Neuronal stem cell (in vitro differentiated cells): ENCODE data around the gene POLDIP3.
A peak's percentile ranks its signal among the peaks of the same experiment; 100 is the strongest.

Experiments used
- DNase-seq: peaks from one replicate; pipeline ENCODE4 v3.0.0-alpha.2; 2013; ENCODE audit warnings: low spot score
- H2AFZ ChIP-seq: one replicate; pipeline ENCODE4 v1.6.1; 2013; ENCODE audit warnings: mild to moderate bottlenecking, low read length, inconsistent platforms
- H2AK5ac ChIP-seq: 2 replicates; pipeline ENCODE4 v1.6.1; 2013; ENCODE audit warnings: low read depth, mild to moderate bottlenecking, inconsistent platforms, low read length, moderate library complexity, mixed read lengths
- H2BK120ac ChIP-seq: 2 replicates; pipeline ENCODE4 v1.6.1; 2013; ENCODE audit warnings: low read depth, mild to moderate bottlenecking, inconsistent platforms, low read length, moderate library complexity, mixed read lengths
- H2BK12ac ChIP-seq: one replicate; pipeline ENCODE4 v1.6.1; 2013; ENCODE audit warnings: low read length, inconsistent platforms
- H2BK15ac ChIP-seq: 2 replicates; pipeline ENCODE4 v1.6.1; 2013; ENCODE audit warnings: mild to moderate bottlenecking, low read length, inconsistent platforms, mixed read lengths
- H2BK5ac ChIP-seq: one replicate; pipeline ENCODE4 v1.6.1; 2013; ENCODE audit warnings: inconsistent platforms, mild to moderate bottlenecking, low read length, moderate library complexity
- H3K14ac ChIP-seq: one replicate; pipeline ENCODE4 v1.6.1; 2013; ENCODE audit warnings: low read length, inconsistent platforms
- H3K18ac ChIP-seq: 2 replicates; pipeline ENCODE4 v1.6.1; 2013; ENCODE audit warnings: low read length, inconsistent platforms
- H3K23ac ChIP-seq: 2 replicates; pipeline ENCODE4 v1.6.1; 2013; ENCODE audit warnings: low read depth, mild to moderate bottlenecking, mixed read lengths, low read length, inconsistent platforms; ENCODE audit not compliant: poor library complexity
- H3K27ac ChIP-seq: replicated peaks from 3 replicates; pipeline ENCODE4 v1.5.1; 2013; ENCODE audit warnings: low read length, inconsistent platforms
- H3K27me3 ChIP-seq, 3 experiments: 2 replicates each; pipeline ENCODE4 v1.6.1; 2013; ENCODE audit warnings: low read length in 3 of 3, mild to moderate bottlenecking in 2 of 3, inconsistent platforms in 1 of 3, low read depth in 1 of 3, mixed read lengths in 1 of 3, moderate library complexity in 1 of 3; ENCODE audit not compliant: control insufficient read depth in 3 of 3, insufficient read depth in 3 of 3
- H3K36me3 ChIP-seq, 2 donors: replicated peaks in 1 of 2; 2 replicates each; pipeline ENCODE4 v1.6.1; 2013; ENCODE audit warnings: low read length in 2 of 2; ENCODE audit not compliant: control insufficient read depth in 2 of 2, insufficient read depth in 2 of 2
- H3K4ac ChIP-seq: 2 replicates; pipeline ENCODE4 v1.6.1; 2013; ENCODE audit warnings: inconsistent platforms, mild to moderate bottlenecking, low read length, moderate library complexity
- H3K4me1 ChIP-seq, 2 donors: 1 replicate in 1 of 2; 2 replicates in 1 of 2; pipeline ENCODE4 v1.6.1; 2013; ENCODE audit warnings: low read length in 2 of 2, low read depth in 1 of 2; ENCODE audit not compliant: control insufficient read depth in 2 of 2, insufficient read depth in 1 of 2
- H3K4me2 ChIP-seq: one replicate; pipeline ENCODE4 v1.6.1; 2013; ENCODE audit warnings: mild to moderate bottlenecking, low read length, inconsistent platforms; ENCODE audit not compliant: insufficient read depth, poor library complexity, severe bottlenecking
- H3K4me3 ChIP-seq, 2 donors: 2 replicates each; pipeline ENCODE4 v1.5.1; 2013; ENCODE audit warnings: low read length in 2 of 2, mild to moderate bottlenecking in 2 of 2, inconsistent platforms in 1 of 2, moderate library complexity in 1 of 2
- H3K79me1 ChIP-seq: one replicate; pipeline ENCODE4 v1.6.1; 2013; ENCODE audit warnings: low read depth, mild to moderate bottlenecking, inconsistent platforms, low read length, moderate library complexity
- H3K9ac ChIP-seq: one replicate; pipeline ENCODE4 v1.6.1; 2013; ENCODE audit warnings: mild to moderate bottlenecking, low read depth, low read length, inconsistent platforms; ENCODE audit not compliant: poor library complexity
- H3K9me3 ChIP-seq, 2 donors: replicated peaks in 1 of 2; 2 replicates each; pipeline versions ENCODE3 to v1.6.1; 2013; ENCODE audit warnings: low read length in 2 of 2, mild to moderate bottlenecking in 2 of 2, inconsistent platforms in 1 of 2, low read depth in 1 of 2, mixed read lengths in 1 of 2, moderate library complexity in 1 of 2; ENCODE audit not compliant: control insufficient read depth in 2 of 2, insufficient read depth in 1 of 2
- H4K8ac ChIP-seq: one replicate; pipeline ENCODE4 v1.6.1; 2013; ENCODE audit warnings: low read depth, mild to moderate bottlenecking, inconsistent platforms, low read length, moderate library complexity
- H4K91ac ChIP-seq: one replicate; pipeline ENCODE4 v1.6.1; 2013; ENCODE audit warnings: low read length, low read depth, mild to moderate bottlenecking, inconsistent platforms; ENCODE audit not compliant: poor library complexity
- WGBS, 2 donors: extraction: QIAGEN DNeasy Blood & Tissue Kit; methylation state at CpG; one replicate each; pipeline ENCODE4 v1.1.7; 2013; ENCODE audit warnings: missing lambda C conversion rate in 2 of 2, mixed read lengths in 1 of 2; ENCODE audit not compliant: insufficient read length in 2 of 2, insufficient replicate concordance in 1 of 2; ENCODE audit errors: extremely low coverage in 2 of 2; 5-methylcytosine and 5-hydroxymethylcytosine counted together

Gene POLDIP3

DNA sequence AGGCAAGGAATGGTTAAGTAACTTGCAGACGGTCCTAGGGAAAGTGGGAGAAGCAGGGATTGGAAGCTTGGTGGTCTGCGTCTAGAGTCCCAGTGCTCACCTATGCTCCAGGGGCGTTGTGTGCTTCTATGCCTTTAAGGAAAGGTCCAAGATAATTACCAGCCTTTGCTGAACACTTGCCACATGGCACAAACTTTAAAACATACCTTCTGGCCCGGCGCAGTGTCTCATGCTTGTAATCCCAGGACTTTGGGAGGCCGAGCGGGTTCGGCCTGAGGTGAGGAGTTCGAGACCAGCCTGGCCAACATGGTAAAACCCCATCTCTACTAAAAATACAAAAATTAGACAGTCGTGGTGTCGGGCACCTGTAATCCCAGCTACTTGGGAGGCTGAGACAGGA lies 2.3 kb downstream of the POLDIP3 start:
- no peak for DNase-seq
- Histone ChIP-seq H2AFZ (no peak overlapping the region), H4K91ac (no peak overlapping the region), H2BK5ac (no peak overlapping the region), H2BK12ac (no peak overlapping the region), H3K27me3 (no peaks in the 10 kb centered on the region), H3K27ac (no peak overlapping the region), H3K14ac (no peak overlapping the region), H3K79me1 (peaks cover 14% of the 10 kb centered on the region), H4K8ac (no peak overlapping the region), H3K4me3 (no peak overlapping the region), H2BK120ac (no peak overlapping the region), H3K4ac (no peak overlapping the region), H2AK5ac (no peak overlapping the region), H2BK15ac (no peak overlapping the region), H3K4me1 (peaks cover 16 to 23% of the 10 kb centered on the region in 2 donors), H3K9ac (no peak overlapping the region), H3K18ac (no peak overlapping the region), H3K9me3 (peaks cover 0 to 2% of the 10 kb centered on the region in 2 donors), H3K36me3 (peaks cover 6 to 38% of the 10 kb centered on the region in 2 donors), H3K23ac (no peak overlapping the region), H3K4me2 (no peak overlapping the region)
- WGBS, 2 donors, result no CpG with 5 or more reads among the region's 11 CpGs

DNA sequence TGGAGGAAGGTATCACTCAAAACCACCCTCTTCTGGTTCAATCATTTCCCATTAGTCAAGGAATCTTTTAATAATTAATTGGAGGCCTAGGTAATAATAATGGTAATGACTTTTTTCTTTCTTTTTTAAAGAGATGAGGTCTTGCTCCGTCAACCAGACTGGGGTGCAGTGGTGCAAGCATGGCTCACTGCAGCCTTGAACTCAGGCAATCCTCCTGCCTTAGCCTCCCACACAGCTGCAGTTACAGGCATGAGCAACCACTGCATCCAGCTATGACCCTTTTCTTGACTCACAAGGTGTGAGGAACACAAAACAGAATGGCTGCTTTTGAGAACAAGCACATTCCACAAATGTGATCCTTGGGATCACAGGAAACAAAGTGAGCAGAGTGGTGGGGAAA lies 3.6 kb downstream of the POLDIP3 start:
- Histone ChIP-seq H3K79me1 (peaks cover 17% of the 10 kb centered on the region), H3K18ac (no peak overlapping the region), H4K91ac (no peak overlapping the region), H3K9me3 (peaks cover 3 to 6% of the 10 kb centered on the region in 2 donors), H3K4me2 (no peak overlapping the region), H2BK15ac (no peak overlapping the region), H3K9ac (no peak overlapping the region), H2AFZ (no peak overlapping the region), H2AK5ac (no peak overlapping the region), H3K4me3 (no peak overlapping the region), H2BK5ac (no peak overlapping the region), H3K4me1 (peaks cover 14 to 23% of the 10 kb centered on the region in 2 donors), H3K36me3 (peaks cover 9 to 51% of the 10 kb centered on the region in 2 donors), H3K23ac (no peak overlapping the region), H3K14ac (no peak overlapping the region), H2BK120ac (no peak overlapping the region), H2BK12ac (no peak overlapping the region), H4K8ac (no peak overlapping the region), H3K27me3 (no peaks in the 10 kb centered on the region), H3K27ac (no peak overlapping the region), H3K4ac (no peak overlapping the region)
- DNase-seq, result no peak
- WGBS, 2 donors, result no CpG with 5 or more reads among the region's 1 CpG

DNA sequence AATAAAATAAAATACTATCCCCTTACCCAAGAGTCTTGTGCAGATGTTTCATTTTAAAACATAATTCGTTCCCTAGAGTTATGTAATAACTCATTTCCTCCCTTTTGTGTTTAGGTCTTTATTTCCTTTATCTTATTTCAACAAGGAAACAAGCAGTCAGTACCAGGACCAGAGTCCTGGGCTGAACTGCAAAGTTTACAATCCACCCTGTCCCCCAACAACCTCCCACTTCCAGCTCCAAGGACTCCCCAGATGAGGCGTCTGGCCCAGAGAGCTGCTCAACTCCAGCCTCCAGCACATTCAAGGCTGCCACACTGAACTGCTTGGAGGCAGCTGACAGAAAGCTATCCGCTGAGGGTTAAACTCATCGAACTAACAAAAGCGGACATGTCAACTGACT lies 4.5 kb downstream of the POLDIP3 start:
- H4K91ac ChIP-seq, result no peak overlapping the region
- H3K4me3 ChIP-seq, result no peak overlapping the region
- no CpG with 5 or more reads among the region's 5 CpGs for WGBS, 2 donors
- no peak overlapping the region for H2BK5ac ChIP-seq
- DNase-seq, result no peak
- H3K9me3 ChIP-seq, result peaks cover 3 to 6% of the 10 kb centered on the region in 2 donors
- no peak overlapping the region for H2BK12ac ChIP-seq
- H2AFZ ChIP-seq, result no peak overlapping the region
- no peaks in the 10 kb centered on the region for H3K27me3 ChIP-seq
- no peak overlapping the region for H2BK15ac ChIP-seq
- no peak overlapping the region for H3K4ac ChIP-seq
- H3K27ac ChIP-seq, result no peak overlapping the region
- no peak overlapping the region for H3K14ac ChIP-seq
- H3K4me2 ChIP-seq, result no peak overlapping the region
- peaks cover 11 to 60% of the 10 kb centered on the region in 2 donors for H3K36me3 ChIP-seq
- H2AK5ac ChIP-seq, result no peak overlapping the region
- H3K4me1 ChIP-seq, result peaks cover 10 to 18% of the 10 kb centered on the region in 2 donors
- no peak overlapping the region for H4K8ac ChIP-seq
- no peak overlapping the region for H3K23ac ChIP-seq
- H3K79me1 ChIP-seq, result peaks cover 22% of the 10 kb centered on the region
- H2BK120ac ChIP-seq, result no peak overlapping the region
- no peak overlapping the region for H3K18ac ChIP-seq
- no peak overlapping the region for H3K9ac ChIP-seq

DNA sequence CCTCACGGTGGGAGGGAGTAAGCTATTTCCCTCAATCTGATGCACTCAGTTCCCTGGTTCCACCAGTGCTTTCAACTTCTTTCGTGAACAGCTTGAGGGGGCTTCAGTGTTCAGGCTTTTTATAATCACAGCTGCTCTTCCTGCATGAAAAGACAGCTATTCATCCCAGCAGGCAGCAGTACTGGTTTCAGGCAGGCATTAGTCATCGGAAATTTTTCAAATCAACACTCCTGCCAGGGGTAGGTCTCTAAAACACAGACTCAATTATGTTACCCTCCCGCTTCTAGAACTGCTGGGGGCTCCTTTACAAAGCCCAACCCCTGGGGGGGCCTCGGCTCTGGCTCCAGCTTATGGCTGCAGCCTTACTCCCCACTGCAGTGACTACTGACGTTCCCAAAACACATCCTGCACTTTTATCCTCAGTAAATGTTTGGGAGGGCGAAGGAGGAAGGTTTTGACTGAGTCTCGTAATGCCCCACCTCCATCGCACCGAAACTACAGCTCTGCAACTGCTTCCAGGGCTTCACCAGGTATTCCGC lies 5.8 kb downstream of the POLDIP3 start:
- Histone ChIP-seq H4K91ac (no peak overlapping the region), H3K27me3 (no peaks in the 10 kb centered on the region), H3K9me3 (peaks cover 3 to 6% of the 10 kb centered on the region in 2 donors), H2BK120ac (no peak overlapping the region), H3K4me3 (peak overlapping the region in 1 of 2 donors; percentile 19), H3K18ac (peak overlapping the region; percentile 21), H3K4ac (no peak overlapping the region), H2BK15ac (no peak overlapping the region), H4K8ac (no peak overlapping the region), H2BK5ac (no peak overlapping the region), H3K14ac (no peak overlapping the region), H3K9ac (peak overlapping the region; percentile 85), H2AFZ (no peak overlapping the region), H2AK5ac (peak overlapping the region; percentile 16), H3K23ac (no peak overlapping the region), H3K4me2 (peak overlapping the region; percentile 39), H3K79me1 (peaks cover 18% of the 10 kb centered on the region), H3K27ac (peak overlapping the region; percentile 88), H3K4me1 (peaks cover 16 to 18% of the 10 kb centered on the region in 2 donors), H2BK12ac (no peak overlapping the region), H3K36me3 (peaks cover 11 to 73% of the 10 kb centered on the region in 2 donors)
- whole genome bisulfite sequencing, 2 donors, result no CpG with 5 or more reads among the region's 11 CpGs
- DNase-seq, result peak; percentile 33
